GM20000 (cell line): ENCODE measurements around the gene SCN5A.

Source experiments
- DNase-seq: peaks from one replicate; pipeline ENCODE4 v3.0.0; 2012; ENCODE audit warnings: low spot score
- CTCF ChIP-seq: IDR thresholded peaks from 2 replicates; pipeline ENCODE4 v1.5.1; 2012; ENCODE audit warnings: mild to moderate bottlenecking, control low read depth; ENCODE audit errors: extremely low read depth, missing control alignments

Gene SCN5A

DNA sequence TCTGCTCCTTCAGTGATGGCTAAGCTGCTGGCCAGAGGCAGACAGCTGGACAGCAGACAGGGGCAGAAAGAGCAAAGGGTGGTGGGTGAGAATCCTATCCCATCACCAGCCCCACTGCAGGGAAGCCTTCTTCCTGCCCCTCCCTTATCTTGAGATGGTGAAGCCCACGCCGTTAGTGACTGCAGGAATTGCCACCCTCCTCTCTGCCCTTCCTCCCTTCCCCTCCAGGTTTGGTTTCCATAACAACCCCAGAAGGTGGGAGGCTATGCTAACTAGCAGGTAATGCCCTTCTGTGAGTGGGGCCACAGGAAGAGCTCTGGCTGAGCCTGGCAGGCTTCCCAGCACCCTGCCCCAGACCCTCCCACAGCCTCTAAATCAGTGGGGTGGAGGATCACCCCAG is 32.8 kb downstream of the SCN5A start:
- no peak for DNase-seq
- no peak for TF ChIP-seq CTCF

GRCh38 chr3:38616111-38616510 is 33.4 kb downstream of the SCN5A start:
- DNase-seq, result no peak
- no peak for TF ChIP-seq CTCF

DNA sequence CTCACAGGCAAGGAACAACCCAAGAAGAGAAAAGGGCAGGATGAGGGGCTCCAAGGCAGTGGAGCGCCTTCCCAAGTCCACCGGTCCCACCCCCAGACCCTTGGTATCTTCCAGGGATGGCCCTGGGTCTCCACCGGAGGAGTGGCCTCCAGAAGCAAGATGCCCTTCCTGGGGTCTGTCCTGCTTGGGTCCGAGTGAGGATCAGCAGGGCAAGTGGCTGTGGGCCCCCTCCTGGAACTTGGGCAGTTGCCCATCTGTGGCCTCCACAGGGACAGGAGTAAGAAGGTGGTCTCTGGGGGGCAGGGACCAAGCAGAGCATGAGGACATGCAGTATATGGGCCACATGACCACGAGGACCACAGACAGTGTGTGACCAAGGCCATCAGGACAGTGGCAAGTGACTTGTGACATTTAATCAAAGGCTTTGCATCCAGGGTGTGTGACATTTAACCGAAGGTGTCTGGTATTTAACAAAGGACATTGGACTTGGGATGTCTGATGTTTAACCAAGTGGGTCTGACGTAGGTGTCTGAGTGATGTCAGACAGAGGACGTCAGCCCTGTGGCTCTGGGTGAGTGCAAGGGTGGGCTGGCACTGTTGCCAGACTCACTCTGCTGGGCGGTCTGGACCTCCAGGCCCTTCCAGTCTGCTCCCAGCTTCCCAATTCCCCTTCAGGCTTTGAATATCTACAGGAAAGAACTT is 34.7 kb downstream of the SCN5A start:
- no peak for TF ChIP-seq CTCF

DNA sequence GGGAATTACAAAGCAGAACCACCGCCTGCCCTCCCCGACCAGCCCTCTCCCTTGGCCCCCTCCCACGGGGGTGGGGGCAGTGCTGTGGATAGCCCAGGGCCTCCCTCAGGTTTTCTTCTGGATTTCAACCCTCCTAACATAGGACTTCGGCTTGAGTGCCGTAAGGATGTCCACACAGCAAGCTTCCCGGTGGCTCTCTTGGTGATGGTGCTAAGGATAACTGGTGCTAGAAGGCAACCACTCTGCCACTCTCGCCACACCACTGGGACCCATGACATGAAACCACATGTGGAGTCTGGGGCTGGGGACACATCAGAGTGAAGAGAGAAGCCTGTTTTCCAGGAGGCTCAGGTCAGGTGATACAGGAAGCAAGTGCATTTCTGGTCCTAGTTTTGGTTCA is 35.4 kb downstream of the SCN5A start:
- DNase-seq, result no peak
- TF ChIP-seq CTCF, result no peak

More for the DNA sequence above, 34.7 kb downstream of the SCN5A start:
- no peak for DNase-seq

DNA sequence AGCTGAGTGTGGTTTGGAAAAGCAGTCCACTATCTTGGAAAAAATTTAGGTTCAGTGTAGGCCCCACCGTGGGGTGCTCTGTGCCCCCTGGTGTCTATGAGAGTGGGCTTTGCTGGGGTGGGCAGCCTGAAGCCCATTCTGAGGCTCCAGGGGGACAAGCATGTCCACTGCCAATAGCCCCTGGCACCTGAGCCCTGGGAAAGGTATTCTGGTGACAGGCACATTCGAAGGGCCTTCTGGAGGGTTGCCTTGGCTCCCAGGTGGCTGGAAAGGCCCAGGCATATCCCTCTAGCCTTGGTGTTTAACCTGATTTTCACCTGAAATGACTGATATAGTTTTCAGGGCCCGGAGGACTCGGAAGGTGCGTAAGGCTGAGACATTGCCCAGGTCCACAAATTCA is 36.1 kb downstream of the SCN5A start:
- no peak for TF ChIP-seq CTCF
- DNase-seq, result no peak

- no peak for DNase-seq
- no peak for TF ChIP-seq CTCF
These were observed 37.6 kb downstream of the SCN5A start for GRCh38 chr3:38611866-38612265.

GRCh38 chr3:38610934-38611333 is 38.6 kb downstream of the SCN5A start:
- TF ChIP-seq CTCF, result no peak

More at GRCh38 chr3:38610934-38611333, 38.6 kb downstream of the SCN5A start:
- DNase-seq, result no peak
